SKM-1 (cell line): ENCODE data around the gene NEURL1.
"Not testable (repeated sequence)": the region's sequence is repeated elsewhere in the genome, so short reads cannot be mapped to it uniquely, and the experiment has no call there.

Source experiments
- DNase-seq: peaks from one replicate; lab custom pipeline; 2025; ENCODE audit not compliant: unreplicated experiment; lab: John Stamatoyannopoulos, UW

NEURL1 gene

GRCh38 chr10:103459615-103460014, 33.9 kb upstream of the NEURL1 start:
- DNase-seq = no peak

- DNase-seq = no peak
Observed at GRCh38 chr10:103463499-103463898, 30.0 kb upstream of the NEURL1 start.

- DNase-seq = no peak
Observed at GRCh38 chr10:103465411-103466179, 27.9 kb upstream of the NEURL1 start.

GRCh38 chr10:103466734-103467133, 26.8 kb upstream of the NEURL1 start:
- no peak for DNase-seq

- DNase-seq = no peak
Observed at GRCh38 chr10:103467406-103467805, 26.1 kb upstream of the NEURL1 start.

- no peak for DNase-seq
Observed at GRCh38 chr10:103469201-103469600, 24.3 kb upstream of the NEURL1 start.

GRCh38 chr10:103470761-103471653, 22.5 kb upstream of the NEURL1 start:
- DNase-seq = peak; percentile 90

GRCh38 chr10:103472005-103472404, 21.5 kb upstream of the NEURL1 start:
- DNase-seq = peak; percentile 57

- no peak for DNase-seq
Observed at GRCh38 chr10:103473261-103473671, 20.2 kb upstream of the NEURL1 start.

GRCh38 chr10:103474077-103474476, 19.4 kb upstream of the NEURL1 start:
- no peak for DNase-seq

- no peak for DNase-seq
Observed at GRCh38 chr10:103475437-103475836, 18.1 kb upstream of the NEURL1 start.

- DNase-seq = no peak
Observed at GRCh38 chr10:103476046-103476768, 17.3 kb upstream of the NEURL1 start.

- DNase-seq = no peak
Observed at GRCh38 chr10:103478671-103479070, 14.8 kb upstream of the NEURL1 start.

GRCh38 chr10:103479135-103479534, 14.4 kb upstream of the NEURL1 start, which contains the start of gene CALHM3:
Gene CALHM3 (minus strand): TSS chr10:103479240. CDS start chr10:103479032, 208 bp downstream.
- no peak for DNase-seq

GRCh38 chr10:103480521-103480920, 13.0 kb upstream of the NEURL1 start:
- no peak for DNase-seq

- peak; percentile 86 for DNase-seq
Observed at GRCh38 chr10:103481974-103482531, 11.5 kb upstream of the NEURL1 start.

GRCh38 chr10:103486635-103487409, 6.7 kb upstream of the NEURL1 start:
- not testable (repeated sequence) for DNase-seq

- no peak for DNase-seq
Observed at GRCh38 chr10:103487410-103487708, 6.1 kb upstream of the NEURL1 start.

- DNase-seq = no peak
Observed at GRCh38 chr10:103490986-103491314, 2.6 kb upstream of the NEURL1 start.

- no peak for DNase-seq
Observed at GRCh38 chr10:103491729-103492364, 1.7 kb upstream of the NEURL1 start.
